Measurements from ENCODE around the gene MYO9B.

MYO9B gene

DNA sequence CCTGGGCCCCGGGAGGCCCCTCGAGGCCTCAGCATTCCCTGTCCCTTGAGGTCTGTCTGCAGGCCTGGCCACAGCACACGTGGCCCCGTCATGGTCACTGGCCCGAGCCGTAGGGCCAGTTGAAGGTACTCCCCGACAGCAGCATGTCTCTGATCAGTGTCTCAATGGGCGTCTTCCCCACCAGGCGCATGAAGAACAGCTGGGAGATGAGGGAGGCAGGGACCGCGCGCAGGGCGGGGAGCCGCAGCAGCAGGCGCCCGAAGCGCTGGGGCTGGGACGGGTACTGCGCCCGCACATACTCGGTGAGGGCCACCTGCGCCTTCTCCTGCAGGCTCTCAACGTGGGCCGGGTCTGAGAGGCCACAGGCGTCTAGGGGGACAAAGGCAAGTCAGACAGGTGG, 156.7 kb downstream of the MYO9B start:
- DNase-seq (ENCODE audit: low read depth) = no peak
- no peak overlapping the region for H3K4me3 ChIP-seq (ENCODE audit: low read depth, low read length)

GRCh38 chr19:17234911-17235299, 159.3 kb downstream of the MYO9B start:
- H3K4me3 ChIP-seq (ENCODE audit: low read depth, low read length) = peak overlapping the region; percentile 61
- DNase-seq (ENCODE audit: low read depth) = no peak

- peak overlapping the region; percentile 61 for H3K4me3 ChIP-seq (ENCODE audit: low read depth, low read length)
- no peak for DNase-seq (ENCODE audit: low read depth)
These were observed 159.9 kb downstream of the MYO9B start for GRCh38 chr19:17235300-17235970.

DNA sequence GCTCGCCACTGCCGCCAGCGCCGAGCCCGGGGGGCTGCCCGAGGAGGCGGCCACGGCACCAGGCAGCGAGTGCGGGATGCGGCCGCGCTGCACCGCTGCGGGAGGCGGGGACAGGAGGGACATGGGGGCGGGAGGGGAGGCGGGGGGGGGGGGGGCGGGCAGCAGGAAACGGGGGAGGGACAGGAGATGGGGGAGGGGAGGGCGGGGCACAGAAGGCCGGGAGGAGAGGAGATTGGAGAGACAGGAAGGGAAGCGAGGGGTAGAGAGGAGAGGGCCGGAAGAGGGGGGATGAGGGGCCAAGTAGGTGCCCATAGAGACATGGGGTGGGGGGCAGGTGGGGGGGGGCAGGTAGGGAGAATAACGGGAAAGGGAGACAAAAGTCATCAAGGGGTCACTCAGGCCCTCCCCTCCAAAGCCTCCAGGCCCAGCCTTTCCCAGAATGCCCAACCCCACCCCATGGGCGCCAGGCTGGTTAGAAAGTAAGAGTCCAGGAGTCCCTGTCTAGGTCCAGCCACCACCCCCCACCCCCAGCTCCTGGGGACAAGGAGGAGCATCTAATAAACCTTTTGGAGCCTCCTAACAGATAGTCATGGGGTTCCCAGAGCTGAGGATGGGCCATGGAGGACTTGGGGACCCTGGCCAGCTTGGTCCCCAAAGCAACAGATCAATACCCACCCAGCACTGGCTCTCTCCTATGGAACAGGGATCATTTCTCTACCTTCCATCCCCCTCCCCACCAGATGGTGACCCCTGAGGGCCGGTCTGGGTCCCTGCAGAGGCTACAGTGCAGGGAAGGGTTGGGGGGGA, 160.6 kb downstream of the MYO9B start:
- H3K4me3 ChIP-seq (ENCODE audit: low read depth, low read length) = peak overlapping the region; percentile 61
- no peak for DNase-seq (ENCODE audit: low read depth)

DNA sequence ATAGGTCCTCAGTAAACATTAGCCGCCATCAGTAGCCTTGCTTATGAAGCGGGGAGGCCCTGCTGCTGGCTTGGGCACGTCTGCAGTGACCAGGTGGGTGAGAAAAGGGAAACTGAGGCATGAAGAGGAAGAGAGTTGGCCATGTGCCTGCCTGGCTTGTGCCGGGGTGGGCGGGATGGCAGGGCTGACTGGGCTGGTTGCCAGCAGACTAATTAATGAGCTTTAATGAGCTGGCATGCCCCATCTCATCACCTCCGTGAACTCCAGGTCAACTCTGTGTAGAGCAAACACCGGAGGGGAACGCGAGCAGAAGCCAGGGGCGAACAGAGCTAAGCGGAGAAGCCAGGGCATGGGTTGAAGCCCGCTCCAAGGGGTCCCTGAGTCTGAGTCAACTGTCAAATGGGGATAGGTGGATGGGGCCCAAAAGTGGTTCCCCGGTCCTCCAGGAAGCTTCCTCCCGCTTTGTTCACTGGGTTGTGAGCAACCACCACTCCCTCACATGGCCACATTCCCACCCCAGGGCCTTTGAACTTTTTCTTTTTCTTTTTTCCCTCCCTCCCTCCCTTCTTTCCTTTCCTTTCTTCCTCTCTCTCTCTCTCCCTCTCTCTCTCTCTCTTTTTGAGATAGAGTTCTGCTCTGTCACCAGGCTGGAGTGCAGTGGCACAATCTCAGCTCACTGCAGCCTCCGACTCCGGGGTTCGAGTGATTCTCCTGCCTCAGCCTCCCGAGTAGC, 161.4 kb downstream of the MYO9B start:
- no peak overlapping the region for H3K4me3 ChIP-seq (ENCODE audit: low read depth, low read length)
- DNase-seq (ENCODE audit: low read depth) = no peak

- no peak overlapping the region for H3K4me3 ChIP-seq (ENCODE audit: low read depth, low read length)
- no peak for DNase-seq (ENCODE audit: low read depth)
These were observed 162.4 kb downstream of the MYO9B start for GRCh38 chr19:17237747-17238706.

DNA sequence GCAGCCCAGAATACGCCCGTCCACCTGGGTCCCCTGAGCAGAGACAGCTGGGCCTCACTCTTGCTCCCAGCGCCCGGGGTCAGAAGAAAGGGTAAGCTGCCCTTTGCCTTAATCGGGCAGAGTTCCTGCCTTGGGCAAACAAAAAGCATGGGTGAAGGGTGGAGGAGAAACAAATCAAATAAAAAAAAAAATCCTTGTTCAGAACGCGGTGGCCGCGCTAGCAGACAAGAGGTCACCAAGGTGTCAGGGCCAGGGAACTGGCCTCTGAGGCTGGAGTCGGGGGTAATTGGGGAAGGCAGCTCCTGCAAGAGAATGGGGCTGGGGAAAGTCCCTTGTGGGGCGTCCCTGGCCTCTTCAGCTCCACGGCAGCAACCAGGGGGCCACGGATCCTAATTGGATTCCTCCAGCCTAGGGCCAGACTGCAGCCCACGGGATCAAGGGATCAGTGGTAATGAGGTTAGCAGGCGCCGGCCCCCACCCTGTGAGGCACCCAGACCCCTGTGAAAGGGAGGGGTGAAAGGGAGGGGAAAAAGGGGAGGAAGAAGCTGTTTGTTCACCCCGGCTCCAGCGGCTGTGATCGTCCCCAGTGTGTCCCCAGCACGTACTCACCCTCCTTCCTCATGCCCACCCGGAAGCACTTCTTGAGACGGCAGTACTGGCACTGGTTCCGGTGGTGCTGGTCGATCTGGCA, 164.6 kb downstream of the MYO9B start:
- H3K4me3 ChIP-seq (ENCODE audit: low read depth, low read length) = no peak overlapping the region
- no peak for DNase-seq (ENCODE audit: low read depth)

DNA sequence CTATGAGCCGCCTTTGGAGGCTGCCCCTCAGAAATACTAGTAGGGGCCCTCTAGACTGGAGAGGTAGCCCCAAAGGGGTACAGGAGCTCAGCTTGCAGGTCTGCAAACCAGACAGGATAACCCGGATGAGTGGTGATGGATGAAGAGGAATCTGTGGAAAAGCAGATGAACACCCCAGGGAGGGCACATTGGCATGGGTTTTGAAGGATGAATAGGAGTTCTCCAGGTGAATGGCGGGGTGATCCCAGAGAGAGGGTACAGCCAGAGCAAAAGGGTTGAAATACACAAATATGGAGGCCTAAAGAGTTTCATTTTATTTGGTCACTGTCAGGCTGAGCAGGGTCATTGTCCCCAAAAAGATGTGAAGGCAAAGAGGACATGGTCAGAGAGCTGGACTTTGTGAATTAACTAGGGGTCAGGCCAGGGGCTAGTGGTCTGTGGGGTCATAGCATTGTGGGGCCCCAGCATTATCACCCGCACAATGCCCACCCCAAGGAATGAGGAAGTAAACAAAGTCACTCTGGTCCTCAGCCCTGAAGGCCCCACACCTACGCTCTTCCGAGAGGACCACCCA, 165.3 kb downstream of the MYO9B start:
- DNase-seq (ENCODE audit: low read depth) = no peak
- no peak overlapping the region for H3K4me3 ChIP-seq (ENCODE audit: low read depth, low read length)

GRCh38 chr19:17242431-17243208, 167.0 kb downstream of the MYO9B start:
- no peak for DNase-seq (ENCODE audit: low read depth)
- H3K4me3 ChIP-seq (ENCODE audit: low read depth, low read length) = no peak overlapping the region

GRCh38 chr19:17243211-17243829, 167.7 kb downstream of the MYO9B start:
- peak overlapping the region; percentile 85 for H3K4me3 ChIP-seq (ENCODE audit: low read depth, low read length)
- DNase-seq (ENCODE audit: low read depth) = no peak

DNA sequence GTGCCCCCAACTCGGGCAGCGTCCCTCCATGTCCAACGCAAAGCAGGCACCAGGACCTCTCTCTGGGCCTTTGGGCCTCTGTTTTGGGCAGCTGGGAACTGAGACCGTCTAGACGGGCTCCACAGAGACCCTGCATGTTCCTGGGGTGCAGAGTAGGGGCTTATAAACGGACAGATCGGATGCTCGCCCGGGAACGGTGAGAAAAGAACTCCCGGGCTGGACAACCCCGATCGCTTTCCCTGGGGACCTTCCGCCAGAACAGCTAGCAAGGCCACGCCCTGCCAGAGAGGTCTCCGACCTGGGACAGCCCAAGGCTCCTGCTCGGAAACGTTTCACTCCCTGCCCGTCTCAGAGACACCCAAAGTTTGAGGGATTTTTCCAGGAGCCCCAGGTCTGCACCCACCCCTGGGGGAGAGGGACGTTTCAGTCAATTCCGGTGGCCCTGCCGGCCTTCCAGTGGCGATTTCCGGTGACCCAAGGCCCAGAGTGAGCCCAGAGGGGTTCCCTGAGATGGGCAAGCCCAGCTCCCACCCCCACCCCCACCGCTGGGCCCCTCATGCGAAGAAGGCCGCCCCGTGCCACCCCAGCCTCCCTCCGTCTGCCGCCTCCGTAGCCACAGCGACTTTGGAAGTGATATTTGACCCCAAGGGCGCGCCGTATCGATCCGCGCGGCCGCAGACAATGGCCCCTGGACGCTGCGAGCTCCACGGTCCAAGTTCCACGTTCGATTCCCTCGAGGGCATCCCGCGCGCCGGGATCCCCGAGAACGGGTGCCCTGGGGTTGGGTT, 168.4 kb downstream of the MYO9B start:
- peak overlapping the region; percentile 85 for H3K4me3 ChIP-seq (ENCODE audit: low read depth, low read length)
- DNase-seq (ENCODE audit: low read depth) = no peak

- H3K4me3 ChIP-seq (ENCODE audit: low read depth, low read length) = peak overlapping the region; percentile 85
- no peak for DNase-seq (ENCODE audit: low read depth)
These were observed 169.3 kb downstream of the MYO9B start for GRCh38 chr19:17244618-17245534.

DNA sequence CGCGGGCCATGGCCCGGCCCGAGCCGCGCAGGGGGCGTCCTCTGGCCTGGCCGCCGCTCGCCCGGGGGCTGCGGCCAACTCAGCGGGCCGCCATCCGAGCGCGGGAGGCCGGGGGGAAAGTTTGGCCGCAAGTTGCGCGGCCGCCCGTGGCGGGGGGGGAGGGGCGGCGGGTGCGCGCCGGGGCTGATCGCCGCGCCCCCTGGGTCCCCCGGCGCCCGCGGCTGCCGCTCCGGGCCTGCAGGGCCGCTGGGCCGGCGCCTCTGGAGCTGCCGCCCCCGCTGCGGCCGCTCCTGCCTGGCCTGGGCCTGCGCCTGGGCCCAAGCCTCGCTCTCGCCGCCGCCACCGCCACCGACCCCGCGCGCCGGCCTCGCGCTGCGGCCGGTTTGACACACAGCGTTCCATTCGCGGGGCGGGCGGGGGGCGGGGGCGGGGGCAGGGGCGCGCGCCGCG, 170.0 kb downstream of the MYO9B start, which contains the start of gene NR2F6:
Gene NR2F6 (minus strand): TSS at position 385 of the 450 bp plus-strand sequence. CDS start 699 bp downstream, outside the sequence.
- peak within 1 kb of the TSS; percentile 85 for H3K4me3 ChIP-seq (ENCODE audit: low read depth, low read length)
- no peak for DNase-seq (ENCODE audit: low read depth)

DNA sequence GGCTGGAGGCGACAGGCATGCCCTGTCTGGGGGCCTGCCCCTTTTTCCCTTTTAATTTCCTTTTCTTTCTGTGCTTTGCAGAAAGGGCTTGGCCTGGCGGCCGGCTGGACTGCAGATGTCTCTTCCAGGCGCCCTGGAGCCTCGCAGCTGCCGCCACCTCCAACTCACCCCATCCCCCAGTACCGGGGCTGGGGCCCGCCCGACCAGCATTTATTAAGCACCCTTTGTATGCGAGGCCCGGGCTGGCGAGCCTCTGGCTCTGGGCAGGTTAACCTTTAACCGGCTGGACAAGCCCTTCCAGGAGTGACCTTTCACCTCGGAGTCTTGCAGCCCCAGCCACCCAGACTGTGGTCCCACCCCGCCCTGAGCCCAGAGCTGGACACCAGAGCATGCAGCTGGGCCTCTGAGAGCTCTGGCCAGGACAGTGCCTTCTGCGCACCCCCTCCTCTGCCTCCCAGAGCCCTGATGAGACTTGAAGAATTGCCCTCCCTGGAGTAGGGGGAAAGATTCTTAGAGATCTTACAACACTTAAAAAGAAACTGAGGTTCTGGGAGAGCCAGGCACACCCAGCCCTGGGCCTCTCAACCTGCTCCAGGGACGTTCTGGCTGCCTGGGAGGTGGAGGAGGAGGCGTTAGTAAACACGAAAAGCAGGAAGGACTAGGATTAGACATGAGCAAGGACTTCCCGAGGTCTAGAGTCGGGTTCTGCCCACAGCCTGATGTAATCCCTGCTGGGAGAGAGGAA, 171.3 kb downstream of the MYO9B start:
- no peak for DNase-seq (ENCODE audit: low read depth)
- H3K4me3 ChIP-seq (ENCODE audit: low read depth, low read length) = peak overlapping the region; percentile 48
